Fibroblast of mammary gland (primary cell): ENCODE results near the gene SUN5.

ENCODE experiments used
- DNase-seq: peaks from one replicate; pipeline ENCODE4 v3.0.0-alpha.2; 2010; ENCODE audit warnings: low read depth
- H3K4me3 ChIP-seq: 2 replicates; pipeline ENCODE4 v1.5.1; 2011; ENCODE audit warnings: low read depth, mild to moderate bottlenecking, low read length, moderate library complexity; ENCODE audit not compliant: control insufficient read depth
- CTCF ChIP-seq: conservative IDR thresholded peaks from 2 replicates; pipeline ENCODE4 v1.5.1; 2011; ENCODE audit warnings: low read depth, low read length, inconsistent platforms; ENCODE audit not compliant: control insufficient read depth, insufficient read depth

Gene SUN5

DNA sequence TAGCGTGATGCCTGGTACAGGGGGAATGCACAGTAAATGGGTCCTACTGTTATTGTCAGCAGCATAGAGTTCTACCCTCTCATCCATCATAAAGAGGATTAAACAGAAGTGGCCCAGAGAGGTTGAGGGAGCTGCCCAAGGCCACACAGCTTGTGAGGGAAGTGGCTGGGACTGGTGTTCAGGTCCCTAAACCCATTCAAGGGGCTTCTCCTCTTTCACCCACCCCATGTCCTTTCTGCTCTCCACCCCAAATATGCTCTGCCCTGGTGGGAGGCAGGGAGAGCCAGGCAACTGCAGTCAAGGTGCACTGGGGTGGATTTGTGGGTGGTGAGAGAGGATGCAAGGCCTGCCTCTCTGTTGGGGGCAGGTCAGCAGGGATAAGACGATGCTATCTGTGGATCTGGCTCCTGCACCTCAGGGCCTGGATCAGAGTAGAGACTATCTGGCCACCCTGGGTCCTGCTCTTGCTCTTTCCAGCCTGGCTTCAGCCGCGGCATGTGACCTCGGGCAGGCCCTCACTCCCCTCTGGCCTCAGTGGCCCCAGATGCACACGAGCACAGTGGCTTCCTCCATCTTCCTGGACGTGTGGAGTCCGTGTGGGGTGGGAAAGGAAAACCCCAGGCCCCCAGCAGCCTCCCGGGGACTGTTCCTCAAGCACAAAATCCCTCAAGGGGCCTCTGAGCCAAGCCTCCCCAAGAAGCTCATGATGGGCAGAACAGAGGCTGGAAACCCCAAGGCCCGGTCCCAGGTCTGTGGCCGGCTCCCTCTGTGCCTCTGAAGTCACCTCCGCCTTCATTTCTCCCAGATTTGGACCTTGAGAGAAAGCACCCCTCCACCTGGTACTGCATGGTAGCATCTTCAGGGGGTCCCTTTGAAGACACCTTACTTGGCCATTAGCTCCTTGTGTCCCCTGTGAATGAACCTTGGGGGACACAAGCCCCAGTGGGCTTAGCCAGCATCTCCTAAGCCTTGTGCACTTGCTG is 23.8 kb upstream of the SUN5 start:
- TF ChIP-seq CTCF, result no peak
- H3K4me3 ChIP-seq, result no peak overlapping the region
- no peak for DNase-seq

DNA sequence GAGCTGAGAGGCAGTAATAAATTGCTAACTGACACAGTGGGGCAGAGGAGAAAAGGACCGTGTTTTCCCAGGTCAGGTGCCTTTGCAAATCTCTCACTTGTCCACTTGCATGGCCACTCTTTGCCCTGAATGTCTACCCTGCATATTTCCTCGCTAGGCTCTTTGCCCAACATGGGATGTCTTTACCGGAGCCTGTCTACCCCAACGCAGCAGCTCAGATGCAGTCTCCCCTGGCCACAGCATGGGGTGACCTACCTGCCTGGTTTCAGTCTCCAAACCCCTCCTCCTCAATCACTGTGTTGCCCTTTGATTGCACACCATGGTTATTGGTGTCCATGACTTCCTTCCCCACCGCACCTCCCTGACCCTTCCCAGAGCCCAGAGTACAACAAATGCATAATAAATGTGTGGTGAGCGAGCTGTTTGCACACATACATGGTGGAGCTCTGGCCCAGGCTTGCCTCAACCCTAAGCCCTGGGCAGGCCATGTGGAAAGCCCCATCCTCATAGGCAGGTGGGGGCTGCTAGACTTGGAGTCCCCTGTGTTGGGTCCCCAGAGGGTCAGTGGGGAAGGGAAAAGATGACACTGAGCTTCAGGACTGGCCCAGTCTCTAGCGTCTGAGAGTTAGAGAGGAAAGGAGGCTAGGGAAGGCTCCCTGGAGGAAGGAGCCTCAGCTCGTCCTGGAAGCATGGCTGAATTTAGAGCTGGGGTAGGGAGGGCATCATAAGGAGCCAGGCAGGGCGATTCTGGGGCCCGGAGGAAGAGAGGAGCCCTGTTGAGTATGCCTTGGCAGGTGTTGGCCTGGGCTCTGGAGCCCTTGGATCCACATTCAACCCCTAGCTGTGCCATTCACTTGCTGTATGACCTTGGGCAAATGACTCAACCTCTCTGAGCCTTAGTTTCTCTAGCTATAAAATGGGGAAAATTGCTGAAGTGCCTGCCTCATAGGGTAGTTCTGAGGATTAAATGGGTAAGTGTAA is 22.8 kb upstream of the SUN5 start:
- no peak for DNase-seq
- H3K4me3 ChIP-seq, result no peak overlapping the region
- no peak for TF ChIP-seq CTCF

DNA sequence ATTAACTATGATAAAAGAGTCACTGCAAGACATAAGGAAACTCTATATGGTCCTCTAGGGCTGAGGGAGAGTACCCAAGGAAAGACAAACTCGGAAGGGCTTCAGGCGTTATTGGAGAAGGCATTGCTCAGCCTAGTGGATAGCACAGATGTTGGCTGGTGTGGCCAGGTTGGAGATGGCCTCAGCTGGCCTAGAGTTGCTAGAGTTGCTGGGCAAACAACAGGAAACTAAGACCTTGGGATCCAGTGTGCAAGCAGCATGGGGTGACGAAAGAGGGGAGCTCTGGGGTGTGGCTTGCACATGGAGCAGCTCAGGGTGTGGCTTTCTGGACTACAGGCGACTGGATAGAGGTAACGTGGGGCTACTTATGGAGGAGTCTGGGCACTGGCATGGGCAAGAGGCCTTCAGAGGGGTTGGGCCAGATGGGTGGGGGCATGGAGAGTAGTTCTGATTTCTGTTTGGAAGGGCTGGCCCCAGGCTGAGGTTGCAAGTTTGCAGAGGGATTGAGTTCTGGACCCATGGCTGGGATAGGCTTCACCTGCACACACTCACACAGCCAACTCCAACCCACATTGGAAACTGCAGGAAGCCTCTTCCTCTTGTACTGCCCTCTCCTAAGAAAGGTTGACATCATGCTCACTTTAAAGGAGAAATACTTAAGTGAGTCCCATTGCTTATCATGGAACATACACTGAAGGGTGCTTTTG is 22.0 kb upstream of the SUN5 start:
- H3K4me3 ChIP-seq, result no peak overlapping the region
- DNase-seq, result no peak
- no peak for TF ChIP-seq CTCF

- TF ChIP-seq CTCF, result no peak
- no peak overlapping the region for H3K4me3 ChIP-seq
- no peak for DNase-seq
These were observed 21.2 kb upstream of the SUN5 start for GRCh38 chr20:33025318-33025876.

DNA sequence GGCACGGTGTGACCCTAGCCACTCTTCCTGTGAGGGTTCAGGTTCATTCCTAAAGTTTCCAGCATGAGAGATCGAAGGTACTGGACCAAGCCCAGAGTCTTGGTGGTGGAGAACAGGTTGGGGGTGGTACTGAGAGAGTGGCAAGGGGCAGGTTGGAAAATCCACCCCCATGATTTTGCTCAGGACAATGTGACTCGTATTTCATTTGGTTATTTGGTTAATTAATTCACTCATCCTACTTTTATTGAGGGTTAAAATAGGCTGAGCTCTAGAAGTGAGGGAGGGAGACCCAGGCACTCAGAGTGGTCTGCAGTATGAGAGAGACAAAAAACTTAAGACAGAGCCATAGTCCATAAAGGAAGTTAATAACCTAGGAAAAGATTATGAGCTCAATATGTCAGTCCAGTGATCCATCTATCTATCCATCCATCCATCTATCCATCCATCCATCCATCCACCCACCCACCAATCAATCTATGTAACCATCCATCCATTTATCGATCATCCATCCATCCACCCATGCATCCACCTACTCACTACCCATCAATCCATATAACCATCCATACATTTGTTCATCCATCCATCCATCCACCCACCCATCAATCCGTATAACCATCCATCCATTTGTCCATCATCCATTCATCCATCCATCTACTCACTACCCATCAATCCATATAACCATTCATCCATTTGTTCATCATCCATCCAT is 20.5 kb upstream of the SUN5 start:
- TF ChIP-seq CTCF, result no peak
- no peak overlapping the region for H3K4me3 ChIP-seq
- DNase-seq, result no peak
